NB4 (cell line): ENCODE measurements around the gene RGS13.

Source experiments
- POLR2A ChIP-seq: IDR thresholded peaks from 2 replicates; pipeline ENCODE4 v1.6.1; 2011; ENCODE audit warnings: mild to moderate bottlenecking; ENCODE audit not compliant: insufficient read length; ENCODE audit errors: extremely low read depth
- TF ChIP-seq, protein P1 (sequence below): IDR thresholded peaks from one replicate; pipeline ENCODE4 v1.5.1; 2012; ENCODE audit warnings: low read depth, low read length

DNA sequence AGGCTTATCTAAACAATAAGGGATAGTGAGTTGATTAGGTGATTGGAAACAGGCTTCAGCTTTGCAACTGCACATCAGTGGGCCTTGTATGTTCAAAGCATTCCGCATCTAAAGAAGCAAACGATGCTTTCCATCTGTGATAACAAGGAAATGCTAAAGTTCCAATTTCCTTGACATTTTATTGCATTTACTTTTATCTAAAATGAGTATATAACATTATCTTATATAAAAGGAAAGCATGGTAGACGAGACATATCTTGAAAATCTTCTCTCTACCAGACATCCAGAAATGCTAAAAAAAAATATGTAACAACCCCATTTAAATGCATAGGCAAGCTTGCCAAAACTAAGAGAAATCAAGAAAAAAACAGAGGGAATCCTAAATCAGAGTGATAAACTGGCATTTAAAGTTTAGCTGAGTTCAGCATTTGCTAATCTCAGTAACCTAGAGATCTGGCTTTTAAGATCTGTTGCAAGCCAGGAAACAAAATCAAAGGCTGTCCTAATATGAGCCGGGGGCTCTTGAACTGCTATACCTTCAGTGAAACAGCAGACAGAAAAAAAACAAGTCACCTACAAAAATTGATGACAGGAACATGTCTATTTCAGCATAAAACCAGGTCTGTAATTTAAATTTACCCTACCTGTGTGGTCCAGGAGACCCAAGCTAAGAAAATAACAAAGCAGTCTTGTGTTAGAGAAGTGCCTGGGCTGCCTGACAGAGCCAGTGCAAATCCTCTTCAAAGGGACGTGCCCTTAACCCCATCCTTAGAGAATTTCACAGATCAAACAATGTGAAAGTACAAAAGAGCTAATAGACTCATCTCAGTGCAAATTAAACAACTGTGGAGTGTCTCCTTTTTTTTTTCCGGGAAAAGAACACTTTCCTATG is 3.1 kb upstream of the RGS13 start:
- TF ChIP-seq, protein P1, sequence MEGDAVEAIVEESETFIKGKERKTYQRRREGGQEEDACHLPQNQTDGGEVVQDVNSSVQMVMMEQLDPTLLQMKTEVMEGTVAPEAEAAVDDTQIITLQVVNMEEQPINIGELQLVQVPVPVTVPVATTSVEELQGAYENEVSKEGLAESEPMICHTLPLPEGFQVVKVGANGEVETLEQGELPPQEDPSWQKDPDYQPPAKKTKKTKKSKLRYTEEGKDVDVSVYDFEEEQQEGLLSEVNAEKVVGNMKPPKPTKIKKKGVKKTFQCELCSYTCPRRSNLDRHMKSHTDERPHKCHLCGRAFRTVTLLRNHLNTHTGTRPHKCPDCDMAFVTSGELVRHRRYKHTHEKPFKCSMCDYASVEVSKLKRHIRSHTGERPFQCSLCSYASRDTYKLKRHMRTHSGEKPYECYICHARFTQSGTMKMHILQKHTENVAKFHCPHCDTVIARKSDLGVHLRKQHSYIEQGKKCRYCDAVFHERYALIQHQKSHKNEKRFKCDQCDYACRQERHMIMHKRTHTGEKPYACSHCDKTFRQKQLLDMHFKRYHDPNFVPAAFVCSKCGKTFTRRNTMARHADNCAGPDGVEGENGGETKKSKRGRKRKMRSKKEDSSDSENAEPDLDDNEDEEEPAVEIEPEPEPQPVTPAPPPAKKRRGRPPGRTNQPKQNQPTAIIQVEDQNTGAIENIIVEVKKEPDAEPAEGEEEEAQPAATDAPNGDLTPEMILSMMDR, result no peak
- no peak for TF ChIP-seq POLR2A
